Measurements from ENCODE around the gene DHRS1.
A peak's percentile ranks its signal among the peaks of the same experiment; 100 is the strongest.

- TF ChIP-seq ESRRA (IDR thresholded peaks at IDR 0.05; ENCODE audit: borderline replicate concordance, low read length) = no peak
- no peak for TF ChIP-seq ZNF302 (CRISPR knock-in tag; IDR thresholded peaks at IDR 0.05)
- TF ChIP-seq CTCF (IDR thresholded peaks at IDR 0.05) = peak; percentile 62
- no peak for TF ChIP-seq CBX2 (IDR thresholded peaks at IDR 0.05; ENCODE audit: borderline replicate concordance, low read depth)
- no peak for TF ChIP-seq ELK1 (IDR thresholded peaks at IDR 0.05; ENCODE audit: low read depth, low read length)
- TF ChIP-seq CHD2 (IDR thresholded peaks at IDR 0.05; ENCODE audit: low read length, partially characterized antibody) = no peak
- TF ChIP-seq POLR2A (IDR thresholded peaks at IDR 0.05; ENCODE audit: low read length) = peak; percentile 42
- no peak for TF ChIP-seq EP300 (IDR thresholded peaks at IDR 0.05)
- TF ChIP-seq JUN (IDR thresholded peaks at IDR 0.05) = peak; percentile 61 to 92; a peak in 3 of 5 replicates
- TF ChIP-seq RCOR1 (IDR thresholded peaks at IDR 0.05; ENCODE audit: low read depth, low read length) = no peak
- TF ChIP-seq SMC3 (IDR thresholded peaks at IDR 0.05) = no peak
Measured at GRCh38 chr14:24271134-24271833, 28.3 kb downstream of the DHRS1 start, which contains the start of gene RABGGTA.

All from A549 (cell line).